Stomach (tissue), 9 donors: Measurements from ENCODE around the gene IL4. TPM values are rescaled to one million over a fixed set of nuclear protein-coding genes. Genes with fewer than 3 reads are reported as not detected.

ENCODE experiments used
- DNase-seq, 2 donors: peaks; one replicate each; pipeline versions ENCODE4 v3.0.0 to v3.0.0-alpha.2; 2013 to 2019
- H3K27ac ChIP-seq, 5 donors: fragments of 200-600 bp in 4 of 5; sonication (generic) in 4 of 5; one replicate each; pipeline ENCODE4 v1.5.1; 2013 to 2019; ENCODE audit warnings: mild to moderate bottlenecking in 1 of 5, moderate library complexity in 1 of 5
- H3K27me3 ChIP-seq, 3 donors: fragments of 200-600 bp; sonication (generic); one replicate each; pipeline ENCODE4 v1.5.1; 2017 to 2019; ENCODE audit warnings: mixed run types in 1 of 3
- H3K36me3 ChIP-seq, 4 donors: fragments of 200-600 bp; sonication (generic); 1 replicate in 3 of 4; 2 replicates in 1 of 4; pipeline ENCODE4 v1.5.1; 2016 to 2019
- H3K4me1 ChIP-seq, 4 donors: fragments of 200-600 bp; sonication (generic); one replicate each; pipeline ENCODE4 v1.5.1; 2016 to 2019
- H3K4me3 ChIP-seq, 4 donors: fragments of 200-600 bp; sonication (generic) in 3 of 4; one replicate each; pipeline ENCODE4 v1.5.1; 2016 to 2019; ENCODE audit warnings: mild to moderate bottlenecking in 1 of 4
- H3K9me3 ChIP-seq, 4 donors: fragments of 200-600 bp; sonication (generic); one replicate each; pipeline ENCODE4 v1.5.1; 2016 to 2019
- EP300 ChIP-seq: sonication (generic); formaldehyde crosslinking; IDR thresholded peaks from one replicate; pipeline ENCODE4 v1.6.1; 2017; ENCODE audit warnings: antibody characterized with exemption
- POLR2A ChIP-seq, 4 donors: fragments of 450-650 bp; IDR thresholded peaks; one replicate each; pipeline ENCODE4 v1.6.1; 2016; ENCODE audit warnings: antibody characterized with exemption in 4 of 4, control low read depth in 2 of 4, mild to moderate bottlenecking in 1 of 4, moderate library complexity in 1 of 4
- POLR2AphosphoS5 ChIP-seq, 3 donors: sonication (generic); formaldehyde crosslinking; IDR thresholded peaks; one replicate each; pipeline ENCODE4 v1.6.1; 2016; ENCODE audit warnings: antibody characterized with exemption in 3 of 3
- WGBS, 5 donors: extraction: QIAGEN DNeasy Blood & Tissue Kit in 3 of 5; methylation state at CpG; one replicate each; pipeline versions ENCODE4 v1.1.5 to v1.1.7; 2013 to 2018; 5-methylcytosine and 5-hydroxymethylcytosine counted together
- intact Hi-C: fragments of 100-400 bp; cut with DNase I; formaldehyde crosslinking; loops from one replicate; pipeline ENCODE4 v1.15.1; 2023; ENCODE audit warnings: low total_unique reads
- polyA plus RNA-seq, 3 donors: library from polyadenylated mRNA; stranded (reverse); fragments of 200-250 nt; gene quantifications; one replicate each; pipeline ENCODE4 v1.2.3, GENCODE V29; 2013
- total RNA-seq, 5 donors: library from RNA; depleted of rRNA; stranded (reverse); fragments of >200 nt; gene quantifications; one replicate each; pipeline versions ENCODE4 v1.1.0 to v1.2.3, GENCODE V29; 2014 to 2016
- TF ChIP-seq, protein P1 (sequence below), 7 experiments: fragments of 450-650 bp in 4 of 7; fragments of 200-600 bp in 3 of 7; sonication (generic) in 3 of 7; IDR thresholded peaks; one replicate each; pipeline ENCODE4 v1.5.1; 2016 to 2019; ENCODE audit warnings: antibody characterized with exemption in 7 of 7, control low read depth in 2 of 7, mild to moderate bottlenecking in 1 of 7
- donor health status: healthy with polysubstance abuse.
- donor health status: Bipolar disorder and iron deficiency.
- donor health status: healthy.

IL4 gene
- total and polyA plus RNA-seq, 8 donors: not detected

- Histone ChIP-seq H3K4me1 (peaks cover 5 to 27% (median 14%) of the 10 kb centered on the region in 4 donors), H3K4me3 (no peak overlapping the region), H3K9me3 (no peaks in the 10 kb centered on the region), H3K27me3 (no peaks in the 10 kb centered on the region), H3K27ac (no peak overlapping the region), H3K36me3 (no peaks in the 10 kb centered on the region)
- no peak for DNase-seq
- intact Hi-C loops: no loop called here
- 45 to 68% (median 59%) methylated on average over 1 of the region's 1 CpG for WGBS, 5 donors
- no peak for TF ChIP-seq EP300
Measured at GRCh38 chr5:132673488-132673887, 301 bp upstream of the IL4 start.

GRCh38 chr5:132674671-132675506 lies 1.1 kb downstream of the IL4 start:
- H3K4me1 ChIP-seq: peaks cover 5 to 27% (median 14%) of the 10 kb centered on the region in 4 donors
- no peaks in the 10 kb centered on the region for H3K36me3 ChIP-seq
- 65 to 79% (median 68%) methylated on average over 13 of the region's 13 CpGs for WGBS, 5 donors
- H3K27ac ChIP-seq: peak overlapping the region in 4 of 5 donors; percentile 44 to 80 (median 64)
- TF ChIP-seq POLR2AphosphoS5 (IDR thresholded peaks at IDR 0.05): no peak
- TF ChIP-seq, protein P1, sequence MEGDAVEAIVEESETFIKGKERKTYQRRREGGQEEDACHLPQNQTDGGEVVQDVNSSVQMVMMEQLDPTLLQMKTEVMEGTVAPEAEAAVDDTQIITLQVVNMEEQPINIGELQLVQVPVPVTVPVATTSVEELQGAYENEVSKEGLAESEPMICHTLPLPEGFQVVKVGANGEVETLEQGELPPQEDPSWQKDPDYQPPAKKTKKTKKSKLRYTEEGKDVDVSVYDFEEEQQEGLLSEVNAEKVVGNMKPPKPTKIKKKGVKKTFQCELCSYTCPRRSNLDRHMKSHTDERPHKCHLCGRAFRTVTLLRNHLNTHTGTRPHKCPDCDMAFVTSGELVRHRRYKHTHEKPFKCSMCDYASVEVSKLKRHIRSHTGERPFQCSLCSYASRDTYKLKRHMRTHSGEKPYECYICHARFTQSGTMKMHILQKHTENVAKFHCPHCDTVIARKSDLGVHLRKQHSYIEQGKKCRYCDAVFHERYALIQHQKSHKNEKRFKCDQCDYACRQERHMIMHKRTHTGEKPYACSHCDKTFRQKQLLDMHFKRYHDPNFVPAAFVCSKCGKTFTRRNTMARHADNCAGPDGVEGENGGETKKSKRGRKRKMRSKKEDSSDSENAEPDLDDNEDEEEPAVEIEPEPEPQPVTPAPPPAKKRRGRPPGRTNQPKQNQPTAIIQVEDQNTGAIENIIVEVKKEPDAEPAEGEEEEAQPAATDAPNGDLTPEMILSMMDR (IDR thresholded peaks at IDR 0.05): no peak
- TF ChIP-seq POLR2A (IDR thresholded peaks at IDR 0.05): no peak
- no peak for TF ChIP-seq EP300
- H3K4me3 ChIP-seq: no peak overlapping the region
- peak in 1 of 2 donors; percentile 77 for DNase-seq
- intact Hi-C loops: no loop called here
- no peaks in the 10 kb centered on the region for H3K27me3 ChIP-seq
- no peaks in the 10 kb centered on the region for H3K9me3 ChIP-seq

GRCh38 chr5:132675936-132676689 lies 2.3 kb downstream of the IL4 start:
- H3K36me3 ChIP-seq: no peaks in the 10 kb centered on the region
- no peaks in the 10 kb centered on the region for H3K27me3 ChIP-seq
- 89 to 97% (median 95%) methylated on average over 9 to 11 of the region's 11 CpGs for WGBS, 5 donors
- no peak for DNase-seq
- TF ChIP-seq EP300 (no peak), POLR2AphosphoS5 (IDR thresholded peaks at IDR 0.05) (no peak), POLR2A (IDR thresholded peaks at IDR 0.05) (no peak)
- TF ChIP-seq, protein P1 (IDR thresholded peaks at IDR 0.05): no peak
- peak overlapping the region in 2 of 5 donors; percentile 21 to 77 for H3K27ac ChIP-seq
- no peaks in the 10 kb centered on the region for H3K9me3 ChIP-seq
- H3K4me1 ChIP-seq: peaks cover 5 to 27% (median 14%) of the 10 kb centered on the region in 4 donors
- H3K4me3 ChIP-seq: no peak overlapping the region
- intact Hi-C loops: no loop called here

- Histone ChIP-seq H3K9me3 (no peaks in the 10 kb centered on the region), H3K36me3 (no peaks in the 10 kb centered on the region), H3K27ac (peak overlapping the region in 3 of 5 donors; percentile 21 to 77 (median 47)), H3K27me3 (no peaks in the 10 kb centered on the region), H3K4me1 (peaks cover 5 to 27% (median 14%) of the 10 kb centered on the region in 4 donors), H3K4me3 (no peak overlapping the region)
- WGBS, 5 donors: 31 to 52% (median 34%) methylated on average over 6 to 7 of the region's 7 CpGs
- TF ChIP-seq EP300: no peak
- TF ChIP-seq POLR2AphosphoS5 (IDR thresholded peaks at IDR 0.05): peak in 1 of 3 donors; percentile 78
- TF ChIP-seq, protein P1 (IDR thresholded peaks at IDR 0.05): peak in 4 of 7 experiments; percentile 19 to 37 (median 29)
- no peak for TF ChIP-seq POLR2A (IDR thresholded peaks at IDR 0.05)
- intact Hi-C loops: no loop called here
- DNase-seq: peak; percentile 73
Measured at GRCh38 chr5:132677191-132677590, 3.4 kb downstream of the IL4 start.
